ENCODE measurements around the gene PLCG2.

DNA sequence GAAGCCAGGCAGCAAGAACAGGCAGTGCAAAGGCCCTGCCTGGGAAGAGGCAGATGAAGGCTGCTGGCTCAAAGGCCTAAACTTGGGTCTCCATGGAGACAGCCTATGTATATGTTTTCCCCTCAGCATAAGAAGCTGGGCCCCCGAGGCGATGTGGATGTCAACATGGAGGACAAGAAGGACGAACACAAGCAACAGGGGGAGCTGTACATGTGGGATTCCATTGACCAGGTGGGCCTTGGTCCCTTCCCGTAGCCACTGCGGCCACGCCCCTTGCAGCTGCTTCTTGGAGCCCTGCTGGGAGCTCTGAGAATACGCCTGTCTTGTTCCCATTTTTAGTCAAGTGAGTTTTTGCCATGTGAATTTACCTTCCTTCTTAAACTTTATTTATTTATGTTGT is 126.2 kb downstream of the PLCG2 start:
- TF ChIP-seq, protein P1, sequence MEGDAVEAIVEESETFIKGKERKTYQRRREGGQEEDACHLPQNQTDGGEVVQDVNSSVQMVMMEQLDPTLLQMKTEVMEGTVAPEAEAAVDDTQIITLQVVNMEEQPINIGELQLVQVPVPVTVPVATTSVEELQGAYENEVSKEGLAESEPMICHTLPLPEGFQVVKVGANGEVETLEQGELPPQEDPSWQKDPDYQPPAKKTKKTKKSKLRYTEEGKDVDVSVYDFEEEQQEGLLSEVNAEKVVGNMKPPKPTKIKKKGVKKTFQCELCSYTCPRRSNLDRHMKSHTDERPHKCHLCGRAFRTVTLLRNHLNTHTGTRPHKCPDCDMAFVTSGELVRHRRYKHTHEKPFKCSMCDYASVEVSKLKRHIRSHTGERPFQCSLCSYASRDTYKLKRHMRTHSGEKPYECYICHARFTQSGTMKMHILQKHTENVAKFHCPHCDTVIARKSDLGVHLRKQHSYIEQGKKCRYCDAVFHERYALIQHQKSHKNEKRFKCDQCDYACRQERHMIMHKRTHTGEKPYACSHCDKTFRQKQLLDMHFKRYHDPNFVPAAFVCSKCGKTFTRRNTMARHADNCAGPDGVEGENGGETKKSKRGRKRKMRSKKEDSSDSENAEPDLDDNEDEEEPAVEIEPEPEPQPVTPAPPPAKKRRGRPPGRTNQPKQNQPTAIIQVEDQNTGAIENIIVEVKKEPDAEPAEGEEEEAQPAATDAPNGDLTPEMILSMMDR (IDR thresholded peaks at IDR 0.05) = no peak
- TF ChIP-seq CBX8 (IDR thresholded peaks at IDR 0.05) (no peak), RNF2 (IDR thresholded peaks at IDR 0.05; ENCODE audit: borderline replicate concordance, low read depth) (no peak), POLR2A (IDR thresholded peaks at IDR 0.05; ENCODE audit: low read length) (no peak), RAD21 (conservative IDR thresholded peaks at IDR 0.05 in 1 of 2, IDR thresholded peaks at IDR 0.05 in 1 of 2) (no peak), RFX5 (IDR thresholded peaks at IDR 0.05) (no peak), CHD2 (IDR thresholded peaks at IDR 0.05; ENCODE audit: low read length, partially characterized antibody) (no peak), SMC3 (IDR thresholded peaks at IDR 0.05) (no peak), MYC (IDR thresholded peaks at IDR 0.05; ENCODE audit: borderline replicate concordance, low read length) (no peak), NFE2L2 (conservative IDR thresholded peaks at IDR 0.05; ENCODE audit: low read length) (no peak), CEBPB (IDR thresholded peaks at IDR 0.05) (no peak)
